Islet of Langerhans (tissue), 1 donor: ENCODE data around the gene EDN1.

Experiments
- FAIRE-seq: peaks from one replicate; lab custom pipeline; 2011; peaks lifted over from hg19 to GRCh38; lab: Jason Lieb, UNC

EDN1 gene

GRCh38 chr6:12270551-12271230 lies 19.5 kb upstream of the EDN1 start:
- FAIRE-seq: no peak

GRCh38 chr6:12271594-12271993 lies 18.6 kb upstream of the EDN1 start:
- no peak for FAIRE-seq

GRCh38 chr6:12271997-12272396 lies 18.2 kb upstream of the EDN1 start:
- no peak for FAIRE-seq

DNA sequence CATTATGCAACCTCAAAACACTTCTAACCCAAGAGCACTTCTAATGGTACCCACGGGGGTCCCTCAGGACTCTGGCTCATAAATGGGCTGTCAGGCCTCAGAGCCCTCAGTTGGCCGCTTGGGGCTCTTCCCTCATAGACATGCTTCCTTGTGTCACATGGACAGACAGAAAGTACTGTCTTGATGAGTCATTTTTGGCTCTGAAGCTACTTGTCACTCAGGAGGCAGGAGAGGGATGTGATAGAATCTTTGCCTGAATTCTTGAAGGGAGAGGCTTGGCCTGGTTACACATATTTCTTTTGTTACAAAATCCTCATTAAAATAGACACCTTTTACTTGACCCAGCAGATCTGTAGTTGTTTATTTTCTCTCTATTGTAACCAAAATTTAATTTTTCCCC lies 15.1 kb upstream of the EDN1 start:
- FAIRE-seq: no peak

- FAIRE-seq: no peak
Measured at GRCh38 chr6:12276930-12277315, 13.2 kb upstream of the EDN1 start.

DNA sequence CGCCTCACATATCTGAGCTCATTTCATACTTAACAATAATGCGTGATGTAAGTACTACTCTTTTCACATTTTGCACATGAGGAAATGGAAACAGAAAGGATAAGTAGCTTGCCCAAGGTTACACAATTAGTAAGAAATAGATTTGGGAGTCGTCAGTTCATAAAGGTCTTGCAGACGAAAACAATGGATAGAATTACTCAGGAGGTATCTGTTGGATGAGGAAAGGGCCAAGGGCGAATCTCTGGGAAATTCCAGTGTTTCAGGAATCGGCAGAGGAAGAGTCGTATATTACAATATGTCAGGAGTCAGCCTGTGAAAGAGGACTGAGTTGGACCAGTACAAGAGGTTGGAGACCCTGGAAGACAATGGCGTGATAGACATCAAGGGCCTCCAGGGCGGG lies 12.8 kb upstream of the EDN1 start:
- no peak for FAIRE-seq

DNA sequence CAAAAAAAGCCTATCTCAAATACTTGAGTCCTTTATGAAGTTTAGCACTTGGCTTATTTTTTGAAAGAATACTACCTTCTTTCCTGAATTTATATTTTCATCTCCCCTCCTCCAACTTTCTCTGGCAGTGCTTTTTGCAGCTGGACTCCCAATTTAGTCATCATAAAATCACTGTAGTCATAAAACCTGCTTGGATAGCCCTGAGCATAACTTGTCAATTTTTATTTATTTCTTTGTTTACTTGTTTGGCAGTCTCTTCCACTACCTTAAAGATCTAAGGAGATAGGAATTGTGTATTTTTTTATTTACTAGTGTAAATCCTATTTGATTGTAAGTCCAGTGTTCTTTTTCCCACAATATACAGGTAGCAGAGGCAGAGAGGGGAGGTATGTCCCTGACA lies 11.2 kb upstream of the EDN1 start:
- no peak for FAIRE-seq

- FAIRE-seq: no peak
Measured at GRCh38 chr6:12279322-12280091, 10.7 kb upstream of the EDN1 start.

DNA sequence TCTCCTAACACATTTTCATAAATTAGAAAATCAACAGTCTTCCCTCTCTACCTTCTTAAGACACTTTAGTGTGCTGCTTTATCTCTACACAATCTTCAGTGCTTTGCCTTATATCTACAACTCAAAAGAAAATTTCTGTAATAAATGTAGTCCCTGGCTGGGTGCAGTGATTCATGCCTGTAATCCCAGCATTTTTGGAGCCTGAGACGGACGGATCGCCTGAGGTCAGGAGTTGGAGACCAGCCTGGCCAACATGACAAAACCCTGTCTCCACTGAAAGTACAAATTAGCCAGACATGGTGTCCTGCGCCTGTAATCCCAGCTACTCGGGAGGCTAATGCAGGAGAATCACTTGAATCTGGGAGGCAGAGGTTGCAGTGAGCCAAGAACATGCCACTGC lies 9.7 kb upstream of the EDN1 start:
- no peak for FAIRE-seq

GRCh38 chr6:12280902-12281301 lies 9.3 kb upstream of the EDN1 start:
- FAIRE-seq: no peak

DNA sequence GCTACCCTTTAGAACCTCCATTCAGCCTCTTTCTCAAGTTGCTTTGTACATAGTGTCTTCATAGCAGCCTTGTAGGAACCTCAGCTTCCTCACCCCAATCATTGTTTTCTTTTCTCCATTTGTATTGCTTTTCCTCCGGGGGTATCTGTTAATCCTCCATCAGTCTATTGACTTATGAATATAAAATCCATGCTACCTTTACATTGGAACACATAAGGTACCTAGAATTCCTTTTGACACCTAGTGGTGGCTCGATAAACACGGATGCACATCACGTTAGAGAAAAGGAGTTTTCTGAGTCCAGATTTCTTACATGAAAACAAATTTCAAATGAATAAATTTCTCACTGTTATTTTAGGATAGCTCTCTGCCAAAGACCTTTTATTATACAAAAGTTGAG lies 6.3 kb upstream of the EDN1 start:
- no peak for FAIRE-seq

- FAIRE-seq: no peak
Measured at GRCh38 chr6:12286373-12287110, 3.6 kb upstream of the EDN1 start.

DNA sequence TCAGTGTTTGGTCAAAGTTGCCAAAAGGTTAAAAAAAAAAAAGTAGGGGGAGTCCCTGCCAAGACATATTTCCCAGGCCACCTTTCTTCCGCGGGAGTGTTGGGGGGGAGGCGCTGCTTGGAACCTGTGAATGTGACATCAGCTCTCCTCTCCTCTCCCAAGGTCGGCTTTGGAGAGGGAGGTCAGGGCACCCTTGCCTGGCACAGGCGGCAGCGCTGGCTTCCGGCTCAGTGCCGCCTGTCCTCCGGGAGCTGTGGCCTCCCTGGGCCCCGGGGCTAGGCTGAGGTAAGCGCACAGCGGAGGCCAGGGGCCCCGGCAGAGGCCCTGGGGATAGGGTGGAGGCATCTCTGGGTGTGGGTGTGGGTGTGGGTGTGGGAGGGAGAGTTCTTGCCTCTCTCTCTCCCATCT lies 1.9 kb upstream of the EDN1 start:
- FAIRE-seq: no peak

DNA sequence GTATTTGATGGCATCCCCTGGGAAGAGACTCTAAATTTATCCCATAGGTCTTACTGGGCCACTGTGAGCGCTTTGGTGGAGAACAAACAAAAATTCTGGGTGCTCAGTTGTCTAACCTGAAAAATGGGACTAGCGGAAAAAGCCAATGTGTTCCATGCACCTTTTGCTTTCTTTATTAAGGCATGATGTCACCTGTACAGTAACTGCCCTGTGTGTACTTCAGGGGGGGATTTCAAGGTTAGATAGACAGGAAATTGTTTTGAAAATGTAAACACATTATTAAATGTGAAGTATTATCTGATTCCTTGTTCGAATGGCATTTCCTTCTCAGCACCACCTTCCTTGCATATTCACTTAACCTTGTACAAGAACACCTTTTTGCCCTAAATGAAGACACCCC lies 1.2 kb upstream of the EDN1 start:
- no peak for FAIRE-seq

DNA sequence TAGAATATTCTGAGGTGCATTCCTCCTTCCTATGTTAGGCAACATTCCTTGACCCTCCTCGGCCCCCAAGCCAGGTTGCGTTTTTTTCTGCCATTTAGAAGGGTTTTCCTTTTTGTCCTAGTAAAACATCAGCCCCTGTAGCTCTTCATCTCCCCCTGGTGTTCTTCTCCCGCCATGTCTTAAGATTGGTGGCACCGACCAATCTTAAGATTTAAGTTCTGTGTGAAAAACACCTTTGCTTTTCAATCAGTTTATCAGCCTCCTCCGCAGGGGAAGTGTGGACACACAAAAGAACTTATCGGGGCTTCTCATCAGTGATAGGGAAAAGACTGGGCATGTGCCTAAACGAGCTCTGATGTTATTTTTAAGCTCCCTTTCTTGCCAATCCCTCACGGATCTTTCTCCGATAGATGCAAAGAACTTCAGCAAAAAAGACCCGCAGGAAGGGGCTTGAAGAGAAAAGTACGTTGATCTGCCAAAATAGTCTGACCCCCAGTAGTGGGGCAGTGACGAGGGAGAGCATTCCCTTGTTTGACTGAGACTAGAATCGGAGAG lies 719 bp upstream of the EDN1 start:
- no peak for FAIRE-seq

- FAIRE-seq: no peak
Measured at GRCh38 chr6:12291071-12291838, 1.1 kb downstream of the EDN1 start.

GRCh38 chr6:12291839-12292604 lies 1.9 kb downstream of the EDN1 start:
- FAIRE-seq: no peak

- FAIRE-seq: no peak
Measured at GRCh38 chr6:12293235-12293930, 3.2 kb downstream of the EDN1 start.

- FAIRE-seq: no peak
Measured at GRCh38 chr6:12293931-12294807, 4.0 kb downstream of the EDN1 start.
